GM12891 (cell line): ENCODE measurements around the gene MED13L.

Source experiments
- POLR2A ChIP-seq: IDR thresholded peaks from 2 replicates; pipeline ENCODE4 v1.6.1; 2011; ENCODE audit warnings: low read depth, low read length, control low read depth
- POLR2AphosphoS5 ChIP-seq: IDR thresholded peaks from 2 replicates; pipeline ENCODE4 v1.6.1; 2011; ENCODE audit warnings: low read depth, low read length, control low read depth
- POU2F2 ChIP-seq: IDR thresholded peaks from 2 replicates; pipeline ENCODE4 v1.6.1; 2011; ENCODE audit warnings: low read depth, mild to moderate bottlenecking, control low read depth, low read length, moderate library complexity
- SPI1 ChIP-seq: IDR thresholded peaks from 2 replicates; pipeline ENCODE4 v1.6.1; 2011; ENCODE audit warnings: low read depth, low read length, control low read depth
- TAF1 ChIP-seq: IDR thresholded peaks from 2 replicates; pipeline ENCODE4 v1.6.1; 2011; ENCODE audit warnings: low read depth, low read length, control low read depth

GRCh38 chr12:116278279-116278626 lies 760 bp upstream of the MED13L start:
- TF ChIP-seq POU2F2: no peak
- TF ChIP-seq TAF1: no peak
- no peak for TF ChIP-seq POLR2AphosphoS5
- TF ChIP-seq POLR2A: no peak
- no peak for TF ChIP-seq SPI1
